Hypothalamus (tissue), 51 donors: ENCODE measurements around the gene SLC26A11.
A peak's percentile ranks its signal among the peaks of the same experiment; 100 is the strongest.

ENCODE experiments used
- DNase-seq, 51 donors: peaks; one replicate each; lab custom pipeline; 2025; lab: John Stamatoyannopoulos, UW

The SLC26A11 gene

DNA sequence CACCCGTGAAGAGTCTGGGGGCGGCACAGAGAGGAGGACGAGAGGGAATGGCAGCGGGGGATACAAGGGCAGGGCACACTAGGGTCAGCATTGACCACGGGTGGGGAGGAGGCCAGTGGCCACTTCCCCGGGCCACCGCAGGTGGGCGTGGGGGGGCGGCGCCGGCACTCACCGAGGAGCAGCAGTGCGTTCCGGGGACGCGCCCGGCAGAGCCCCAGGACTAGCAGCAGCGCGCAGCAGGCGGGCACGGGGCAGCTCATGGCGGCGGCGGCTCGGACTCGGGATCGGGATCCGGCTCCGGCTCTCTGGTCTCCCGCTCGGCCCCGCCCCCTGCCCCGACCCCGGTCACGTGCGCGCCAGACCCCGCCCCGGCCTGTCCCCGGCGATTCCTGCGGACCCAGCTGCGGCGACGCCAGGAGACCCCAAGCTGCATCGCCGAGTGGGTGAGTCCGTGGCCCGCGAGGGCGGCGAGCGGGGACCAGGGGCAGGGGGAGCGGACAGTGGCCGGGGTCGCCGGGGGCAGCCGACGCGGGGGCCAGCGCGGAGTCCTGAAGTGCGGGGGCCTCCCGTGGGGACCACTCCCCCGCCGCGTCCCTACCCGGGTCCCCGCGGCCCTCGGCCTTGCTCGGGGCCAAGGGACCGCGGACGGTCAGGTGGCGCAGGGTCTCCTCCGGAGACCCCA lies at the start of gene SLC26A11, which contains the start of gene SGSH:
Gene SLC26A11 (plus strand): TSS at position 374 of the 682 bp plus-strand sequence. CDS start 1,134 bp downstream, outside the sequence.
Gene SGSH (minus strand): TSS at position 280 of the 682 bp plus-strand sequence. CDS start 20 bp downstream, at position 260.
- DNase-seq, result peak in 47 of 51 donors; percentile 11 to 84 (median 58)

DNA sequence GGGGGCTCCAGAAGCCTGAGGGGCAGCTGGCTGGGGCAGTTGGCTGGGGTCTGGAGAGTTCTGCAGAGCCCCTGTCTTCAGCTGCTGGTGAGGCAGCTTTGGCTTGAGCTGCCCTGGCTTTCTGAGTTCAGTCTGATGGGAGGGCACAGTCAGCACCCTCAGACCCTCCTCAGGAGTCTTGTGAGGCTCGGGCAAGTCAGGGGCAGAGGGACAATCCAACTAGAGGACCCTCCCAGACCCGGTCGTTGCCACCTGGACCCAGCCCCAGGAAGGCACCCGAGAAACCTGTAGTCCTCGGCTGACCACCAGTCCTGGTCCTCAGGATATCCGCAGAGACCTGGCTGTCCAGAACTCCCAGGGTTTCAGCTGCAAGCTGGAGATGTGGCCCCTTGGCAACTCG lies 48.5 kb upstream of the SLC26A11 start:
- no peak for DNase-seq

DNA sequence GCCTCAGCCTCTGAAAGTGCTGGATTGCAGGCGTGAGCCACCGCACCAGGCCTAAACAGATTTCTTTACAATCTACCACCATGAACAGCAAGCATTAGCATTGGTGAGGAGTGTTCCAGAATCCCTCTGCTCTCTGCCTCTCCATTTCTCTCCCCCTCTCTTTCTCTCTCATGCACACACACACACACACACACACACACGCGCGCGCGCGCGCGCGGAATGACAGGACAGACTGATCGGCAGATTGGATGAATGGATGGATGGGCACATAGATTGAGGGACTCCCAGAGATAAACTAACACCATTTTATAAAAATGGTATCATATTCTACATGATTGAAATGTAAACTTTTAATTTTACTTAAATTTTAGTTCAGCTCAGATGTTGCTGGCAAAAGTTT lies 47.1 kb upstream of the SLC26A11 start:
- no peak for DNase-seq

DNA sequence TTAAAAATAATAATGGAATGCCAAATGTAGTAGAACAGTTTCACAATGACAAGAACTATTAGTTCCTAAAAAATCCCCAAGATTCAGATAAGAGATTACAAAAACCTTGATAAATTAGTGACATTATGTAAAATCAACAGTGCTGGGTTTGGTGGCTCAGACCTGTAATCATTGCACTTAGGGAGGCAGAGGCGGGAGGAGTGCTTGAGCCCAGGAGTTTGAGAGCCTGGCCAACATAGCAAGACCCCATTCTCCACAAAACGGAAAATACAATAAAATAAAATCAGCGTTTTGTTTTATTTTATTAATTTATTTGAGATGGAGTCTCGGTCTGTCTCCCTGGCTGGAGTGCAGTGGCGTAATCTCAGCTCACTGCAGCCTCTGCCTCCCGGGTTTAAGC lies 46.3 kb upstream of the SLC26A11 start:
- DNase-seq, result no peak

DNA sequence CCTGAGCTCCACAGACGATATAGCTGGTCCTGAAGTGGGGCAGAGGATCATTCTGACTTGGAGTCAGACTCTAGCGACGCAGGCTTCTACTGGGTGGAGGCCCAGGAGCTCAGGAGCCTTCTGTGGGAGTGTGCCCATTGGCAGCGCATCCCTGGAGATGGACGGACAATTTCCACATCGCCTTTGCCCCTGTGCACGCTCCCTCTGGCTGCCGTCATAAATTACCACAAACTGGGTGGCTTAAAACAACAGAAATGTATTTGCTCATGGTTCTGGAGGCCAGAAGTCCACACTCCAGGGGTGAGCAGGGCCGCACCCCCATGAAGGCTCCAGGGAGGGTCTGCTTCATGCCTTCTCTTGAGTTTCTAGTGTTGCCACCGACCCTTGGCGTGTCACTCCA lies 43.5 kb upstream of the SLC26A11 start:
- no peak for DNase-seq

DNA sequence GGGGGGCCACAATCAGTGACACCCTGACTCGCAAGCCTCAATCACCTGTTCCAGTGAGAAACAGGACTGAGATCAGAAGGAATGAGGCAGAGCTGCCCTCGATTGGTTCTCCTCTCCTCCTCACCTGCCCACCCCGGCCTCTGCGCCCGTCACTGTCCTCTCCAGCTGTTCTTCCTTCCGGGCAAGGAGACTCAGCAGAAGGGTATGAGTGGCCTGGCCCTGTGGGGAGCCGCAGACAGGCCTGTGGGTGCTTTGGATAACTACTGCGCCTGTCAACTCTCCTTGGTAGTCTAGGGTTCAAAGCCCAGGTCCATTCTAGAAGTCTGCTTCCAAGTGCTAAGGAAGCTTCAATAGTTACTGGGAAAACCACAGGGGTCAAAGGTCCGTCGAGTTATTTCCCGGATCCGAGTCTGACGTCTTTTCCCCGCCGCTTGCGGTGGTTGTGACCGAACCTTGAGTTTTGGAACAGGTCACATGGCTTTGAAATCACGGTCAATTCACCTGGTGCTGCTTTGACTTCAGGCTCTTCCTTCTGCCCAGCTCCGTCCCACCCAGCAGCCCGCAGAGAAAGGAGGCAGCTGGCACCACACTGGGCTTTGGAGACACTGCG lies 42.1 kb upstream of the SLC26A11 start:
- no peak for DNase-seq

DNA sequence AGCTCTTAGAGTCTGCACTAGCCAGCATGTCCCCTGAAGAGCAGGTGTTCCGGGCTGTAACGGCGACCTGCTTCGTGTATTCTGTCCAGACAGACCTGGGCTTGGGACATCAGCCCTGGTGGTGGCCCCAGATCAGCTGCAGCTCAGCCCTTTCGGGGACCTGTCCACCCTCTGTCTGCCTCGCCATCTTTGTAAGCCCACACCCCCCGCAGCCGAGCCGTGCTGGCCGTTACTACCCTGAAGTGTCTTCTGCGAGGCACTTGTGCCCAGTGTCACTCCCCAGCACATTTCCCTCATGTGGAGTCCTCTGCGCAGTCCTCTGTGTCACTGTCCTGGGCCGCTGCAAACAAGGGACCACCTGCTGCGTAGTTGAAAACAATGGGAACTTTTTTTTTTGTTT lies 40.0 kb upstream of the SLC26A11 start:
- DNase-seq, result no peak

DNA sequence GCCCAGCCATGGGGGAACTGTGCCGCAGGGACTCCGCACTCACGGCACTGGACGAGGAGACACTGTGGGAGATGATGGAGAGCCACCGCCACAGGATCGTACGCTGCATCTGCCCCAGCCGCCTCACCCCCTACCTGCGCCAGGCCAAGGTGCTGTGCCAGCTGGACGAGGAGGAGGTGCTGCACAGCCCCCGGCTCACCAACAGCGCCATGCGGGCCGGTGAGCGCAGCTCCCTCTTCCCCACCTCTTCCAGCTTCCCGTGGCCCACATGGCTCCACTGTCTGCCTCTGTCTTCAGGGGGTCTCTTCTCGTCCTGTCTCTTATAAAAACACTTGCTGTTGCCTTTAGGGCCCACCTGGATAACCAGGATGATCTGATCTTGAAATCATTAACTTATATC lies 38.8 kb upstream of the SLC26A11 start:
- DNase-seq, result no peak

DNA sequence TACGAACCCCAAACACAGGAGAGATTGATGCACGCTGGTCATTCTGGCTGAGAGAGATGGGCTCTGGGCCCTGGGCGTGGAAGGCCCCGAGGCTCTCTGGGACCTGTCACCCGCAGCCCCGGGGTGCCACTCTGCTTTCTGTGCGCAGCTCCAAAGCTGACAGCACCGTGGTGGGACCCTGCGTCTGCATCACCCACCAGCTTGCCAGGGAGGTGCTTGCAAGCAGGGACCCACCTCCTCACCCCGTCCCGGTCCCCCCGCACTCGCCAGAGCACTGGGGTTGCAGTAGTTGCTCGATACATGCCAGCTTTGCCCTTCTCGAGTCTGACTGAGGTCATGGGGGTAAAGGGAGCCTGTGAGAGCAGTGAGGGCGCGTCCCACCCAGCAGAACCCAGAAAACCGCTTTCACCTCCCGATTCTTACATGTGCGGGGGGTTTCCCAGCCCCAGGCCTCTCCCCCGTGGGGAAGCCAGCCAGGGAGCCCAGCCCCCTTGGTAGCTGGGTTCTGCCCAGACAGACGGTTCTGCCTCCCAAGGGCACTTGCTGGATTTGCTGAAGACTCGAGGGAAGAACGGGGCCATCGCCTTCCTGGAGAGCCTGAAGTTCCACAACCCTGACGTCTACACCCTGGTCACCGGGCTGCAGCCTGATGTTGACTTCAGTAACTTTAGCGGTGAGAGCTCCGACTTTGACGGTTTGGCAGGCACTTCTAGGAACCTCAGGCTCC lies 37.9 kb upstream of the SLC26A11 start:
- no peak for DNase-seq

DNA sequence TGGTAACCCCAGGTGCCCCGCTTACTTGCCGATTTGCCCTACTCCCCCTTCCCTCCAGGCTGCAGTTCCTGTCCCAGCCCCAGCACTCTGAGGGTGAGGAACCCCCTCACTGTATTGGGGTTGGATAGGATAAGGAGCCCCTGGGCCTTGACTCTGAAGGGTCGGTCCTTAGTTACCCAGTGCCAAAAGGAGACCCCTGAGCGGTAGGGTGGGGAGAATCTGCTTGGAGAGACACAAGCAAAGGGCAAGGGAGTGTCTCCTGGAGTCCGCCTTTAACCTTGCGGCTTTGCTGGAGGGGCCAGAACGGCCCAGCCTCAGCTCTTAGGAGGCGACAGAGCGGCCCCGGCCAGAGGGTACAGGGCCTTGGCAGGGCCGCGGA lies 37.4 kb upstream of the SLC26A11 start:
- DNase-seq, result no peak

DNA sequence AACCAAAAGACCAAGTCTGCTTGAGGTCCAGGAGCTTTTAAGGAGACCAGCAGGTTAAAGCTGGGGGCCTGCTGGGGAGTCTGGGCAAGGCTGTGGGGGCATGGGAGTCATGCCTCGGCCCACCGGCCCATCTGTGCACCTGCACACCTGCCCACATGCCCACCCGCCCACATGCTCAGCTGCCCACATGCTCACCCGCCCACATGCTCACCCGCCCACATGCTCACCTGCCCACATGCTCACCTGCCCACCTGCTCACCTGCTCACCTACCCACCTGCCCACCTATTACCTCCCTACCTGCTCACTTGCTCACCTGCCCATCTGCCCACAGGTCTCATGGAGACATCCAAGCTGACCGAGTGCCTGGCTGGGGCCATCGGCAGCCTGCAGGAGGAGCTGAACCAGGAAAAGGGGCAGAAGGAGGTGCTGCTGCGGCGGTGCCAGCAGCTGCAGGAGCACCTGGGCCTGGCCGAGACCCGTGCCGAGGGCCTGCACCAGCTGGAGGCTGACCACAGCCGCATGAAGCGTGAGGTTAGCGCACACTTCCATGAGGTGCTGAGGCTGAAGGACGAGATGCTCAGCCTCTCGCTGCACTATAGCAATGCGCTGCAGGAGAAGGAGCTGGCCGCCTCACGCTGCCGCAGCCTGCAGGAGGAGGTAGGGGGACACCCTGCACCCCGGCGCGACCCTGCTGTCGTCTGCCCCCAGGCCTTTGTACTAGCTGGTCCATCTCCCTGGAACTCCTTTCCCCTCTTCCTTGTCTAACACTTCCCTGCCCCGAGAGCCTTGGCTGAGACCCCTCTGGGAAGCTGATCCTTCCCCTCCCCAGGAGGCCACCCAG lies 36.4 kb upstream of the SLC26A11 start:
- no peak for DNase-seq

DNA sequence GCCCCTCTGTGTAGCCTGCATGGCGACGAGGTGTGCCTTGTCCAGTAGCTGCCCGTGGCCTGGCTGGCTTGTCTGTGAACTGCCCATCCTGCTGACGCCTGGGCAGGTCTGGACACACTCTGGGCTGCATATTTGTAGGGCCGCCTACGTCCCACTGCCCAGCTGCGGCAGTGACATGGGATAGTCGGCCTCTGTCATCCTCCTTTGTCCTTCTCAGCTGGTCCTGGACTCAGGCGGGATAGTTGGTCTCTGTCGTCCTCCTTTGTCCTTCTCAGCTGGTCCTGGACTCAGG lies 35.9 kb upstream of the SLC26A11 start:
- DNase-seq, result no peak

DNA sequence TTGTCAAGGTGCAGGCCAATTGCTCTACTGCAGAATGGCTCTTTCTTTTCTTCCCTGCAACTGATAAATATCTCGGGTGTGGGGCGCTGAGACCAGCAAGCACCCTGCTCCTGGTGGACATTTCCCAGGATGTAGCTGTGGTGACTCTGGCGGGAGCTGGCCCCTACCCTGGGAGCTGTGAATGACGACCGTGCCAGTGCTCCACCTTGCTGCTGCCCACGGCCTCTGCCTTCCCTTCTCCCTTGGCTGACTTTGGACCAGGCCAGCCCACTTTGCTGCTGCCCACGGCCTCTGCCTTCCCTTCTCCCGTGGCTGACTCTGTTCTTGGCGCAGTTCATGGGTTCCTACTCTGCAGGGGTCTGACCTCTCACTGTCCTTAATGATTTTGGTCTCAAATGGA lies 34.3 kb upstream of the SLC26A11 start:
- no peak for DNase-seq

DNA sequence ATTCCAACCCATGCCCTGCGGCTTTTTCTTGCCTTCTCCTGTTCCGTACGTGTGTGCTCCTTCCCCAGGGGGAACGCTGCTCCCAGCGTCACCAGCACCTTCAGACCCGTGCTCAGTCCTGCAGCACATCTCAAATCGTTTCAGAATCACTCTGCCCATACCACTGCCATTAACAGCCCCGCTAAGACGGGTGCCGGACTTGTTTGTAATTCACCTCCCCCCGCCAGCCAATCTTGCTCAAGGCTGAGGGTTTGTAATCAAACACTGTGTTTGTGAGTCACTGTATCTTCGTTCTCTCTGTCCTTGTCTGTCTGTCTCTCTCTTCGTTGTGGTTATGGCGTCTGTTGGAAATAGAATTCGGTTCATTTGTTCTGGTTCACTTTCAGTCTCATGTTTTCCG lies 33.1 kb upstream of the SLC26A11 start:
- DNase-seq, result no peak

DNA sequence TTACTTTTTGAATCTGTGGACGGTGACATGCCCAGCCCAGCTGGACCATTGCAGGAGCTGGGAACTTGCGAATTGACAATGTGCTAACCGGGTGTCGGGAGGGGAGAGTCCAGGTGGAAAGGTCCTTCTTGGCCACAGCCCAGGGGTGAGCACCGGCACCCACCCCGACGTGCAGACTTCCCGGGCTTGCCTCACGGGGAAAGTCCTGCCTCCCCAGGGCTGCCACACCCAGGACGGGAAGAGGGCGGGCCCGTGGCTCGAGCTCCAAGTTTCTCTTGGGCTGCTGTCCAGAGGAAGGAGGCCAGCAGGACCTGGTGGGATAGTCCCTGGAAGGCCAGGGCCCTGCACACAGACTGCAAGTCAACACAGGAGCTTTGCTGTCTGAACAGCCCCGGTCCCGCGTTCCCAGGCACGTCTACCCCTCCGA lies 32.7 kb upstream of the SLC26A11 start:
- no peak for DNase-seq

DNA sequence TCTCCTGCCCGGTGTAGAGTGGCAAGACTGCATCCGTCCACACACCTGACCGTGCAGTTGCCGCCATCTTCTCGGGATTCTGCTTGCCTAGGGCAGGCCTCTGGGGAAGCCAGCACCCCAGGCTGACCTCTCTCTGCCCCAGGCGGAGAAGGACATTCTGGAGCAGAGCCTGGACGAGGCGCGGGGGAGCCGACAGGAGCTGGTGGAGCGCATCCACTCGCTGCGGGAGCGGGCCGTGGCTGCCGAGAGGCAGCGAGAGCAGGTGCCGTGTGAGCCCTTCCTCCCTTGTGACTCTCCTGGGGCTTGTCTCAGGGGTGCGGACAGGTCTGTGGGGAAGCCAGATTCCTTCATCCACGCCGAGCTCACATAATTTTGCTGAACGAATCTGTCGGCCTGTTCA lies 30.6 kb upstream of the SLC26A11 start:
- DNase-seq, result no peak

DNA sequence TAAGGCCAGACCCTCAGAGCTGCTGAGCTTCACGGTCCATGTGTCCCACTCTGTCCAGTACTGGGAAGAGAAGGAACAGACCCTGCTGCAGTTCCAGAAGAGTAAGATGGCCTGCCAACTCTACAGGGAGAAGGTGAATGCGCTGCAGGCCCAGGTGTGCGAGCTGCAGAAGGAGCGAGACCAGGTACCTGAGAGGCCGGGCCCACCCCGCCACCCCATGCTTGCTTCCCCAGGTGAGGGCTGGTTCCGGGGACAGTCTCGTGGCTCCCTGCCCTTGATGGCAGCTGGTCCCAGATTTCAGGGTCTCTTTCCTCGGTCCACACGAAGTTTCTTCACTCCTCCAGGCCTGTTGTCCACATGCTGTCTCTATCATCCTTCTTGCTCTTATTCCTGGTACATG lies 29.5 kb upstream of the SLC26A11 start:
- DNase-seq, result no peak

DNA sequence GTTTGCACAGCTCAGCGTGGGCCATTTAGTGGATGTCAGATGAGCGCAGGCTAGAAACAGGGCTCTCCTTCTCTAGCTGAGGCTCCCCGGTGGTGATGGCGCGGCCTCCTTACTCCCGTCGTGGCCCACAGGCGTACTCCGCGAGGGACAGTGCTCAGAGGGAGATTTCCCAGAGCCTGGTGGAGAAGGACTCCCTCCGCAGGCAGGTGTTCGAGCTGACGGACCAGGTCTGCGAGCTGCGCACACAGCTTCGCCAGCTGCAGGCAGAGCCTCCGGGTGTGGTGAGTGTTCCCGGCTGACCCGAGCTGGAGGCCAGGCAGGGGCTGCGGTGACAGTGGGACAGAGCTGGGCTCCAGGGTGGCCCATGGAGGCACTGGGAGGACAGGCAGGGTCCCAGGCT lies 29.0 kb upstream of the SLC26A11 start:
- no peak for DNase-seq

DNA sequence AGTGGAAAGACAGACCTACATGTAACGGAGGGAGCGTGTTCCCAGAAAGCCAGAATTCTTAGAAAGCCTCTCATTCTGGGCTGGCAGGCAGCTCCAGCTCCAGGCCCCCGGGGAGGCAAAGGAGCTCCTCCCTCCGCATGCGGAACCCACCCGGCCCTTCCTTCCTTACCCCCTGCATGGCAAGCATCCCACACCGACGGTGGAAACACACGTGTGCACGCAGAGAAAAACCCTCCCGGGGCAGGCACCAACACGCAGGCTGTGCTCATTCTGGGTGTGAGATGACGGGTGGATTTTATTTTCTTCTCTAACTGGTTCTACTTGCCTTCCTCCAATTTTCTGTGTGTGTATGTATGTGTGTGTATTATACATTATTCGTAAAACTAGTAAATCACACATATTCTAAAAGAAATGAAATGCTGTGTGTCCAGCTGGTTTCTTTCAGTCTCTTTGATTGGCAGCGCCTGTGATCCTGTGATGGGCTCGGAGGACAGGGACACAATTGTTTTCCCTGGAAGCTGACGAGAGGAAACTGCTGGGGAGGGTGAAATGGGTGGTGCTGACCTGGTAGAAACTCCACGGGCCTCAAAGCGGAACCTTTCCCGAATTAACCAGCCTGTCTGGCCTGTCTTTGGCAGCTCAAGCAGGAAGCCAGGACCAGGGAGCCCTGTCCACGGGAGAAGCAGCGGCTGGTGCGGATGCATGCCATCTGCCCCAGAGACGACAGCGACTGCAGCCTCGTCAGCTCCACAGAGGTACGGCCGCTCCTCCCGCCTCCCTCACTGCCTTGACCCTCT lies 28.2 kb upstream of the SLC26A11 start:
- DNase-seq, result peak in 33 of 51 donors; percentile 3 to 68 (median 33)

DNA sequence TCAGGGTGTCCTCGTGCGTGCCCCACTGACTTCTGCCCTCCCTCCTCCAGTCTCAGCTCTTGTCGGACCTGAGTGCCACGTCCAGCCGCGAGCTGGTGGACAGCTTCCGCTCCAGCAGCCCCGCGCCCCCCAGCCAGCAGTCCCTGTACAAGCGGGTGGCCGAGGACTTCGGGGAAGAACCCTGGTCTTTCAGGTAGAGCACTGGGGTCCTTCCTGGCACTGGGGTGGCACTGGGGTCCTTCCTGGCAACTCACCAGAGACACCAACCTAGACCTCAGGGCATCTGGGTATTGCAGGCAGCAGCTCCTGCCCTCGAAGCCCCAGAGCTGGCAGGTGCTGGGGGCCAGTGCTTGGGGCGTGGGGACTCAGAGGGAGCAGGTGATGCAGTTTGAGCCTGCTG lies 25.1 kb upstream of the SLC26A11 start:
- no peak for DNase-seq
